ENCODE results near the gene PTMS.

DNA sequence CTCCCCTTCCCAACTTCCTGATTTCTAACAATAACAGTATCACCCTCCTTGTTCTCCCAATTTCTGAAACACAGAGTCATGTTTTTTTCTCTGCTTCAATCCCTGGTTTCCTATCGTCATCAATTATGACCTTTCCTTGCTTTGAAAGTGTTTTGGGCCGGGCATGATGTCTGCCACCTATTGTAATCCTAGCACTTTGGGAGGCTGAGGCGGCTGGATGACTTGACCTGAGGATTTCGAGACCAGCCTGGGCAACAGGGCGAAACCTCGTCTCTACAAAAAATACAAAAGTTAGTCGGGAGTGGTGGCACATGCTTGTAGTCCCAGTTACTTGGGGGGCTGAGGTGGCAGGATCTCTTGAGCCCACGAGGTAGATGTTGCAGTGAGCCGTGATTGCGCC, 42.9 kb downstream of the PTMS start:
- no peak for TF ChIP-seq CTCF (IDR thresholded peaks at IDR 0.05)
- TF ChIP-seq ZFX (IDR thresholded peaks at IDR 0.05; ENCODE audit: borderline replicate concordance): no peak

Measured in 22Rv1 (cell line).